Measurements from ENCODE around the gene CROT.

The CROT gene

DNA sequence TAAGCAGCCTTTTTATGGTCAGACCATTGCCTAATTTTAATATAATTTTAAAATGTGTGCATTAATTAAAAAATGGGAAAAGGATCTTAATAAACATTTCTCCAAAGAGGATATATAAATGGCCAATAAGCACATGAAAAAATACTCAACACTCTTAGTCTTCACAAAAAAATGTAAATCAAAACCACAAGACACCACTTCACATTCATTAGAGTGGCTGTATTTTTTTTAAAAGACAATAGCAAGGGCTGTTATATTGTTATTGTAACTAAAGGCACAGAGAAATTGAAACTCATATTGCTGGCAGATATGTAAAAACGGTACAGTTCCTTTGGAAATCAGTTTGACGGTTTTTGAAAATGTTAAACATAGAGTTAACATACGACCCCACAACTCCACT, 3.2 kb upstream of the CROT start:
- no peak for DNase-seq

- no peak for DNase-seq
Measured at GRCh38 chr7:87344446-87344845, 1.0 kb upstream of the CROT start.

GRCh38 chr7:87345962-87346371, 503 bp downstream of the CROT start:
- no peak for DNase-seq

GRCh38 chr7:87347207-87347606, 1.7 kb downstream of the CROT start:
- no peak for DNase-seq

DNA sequence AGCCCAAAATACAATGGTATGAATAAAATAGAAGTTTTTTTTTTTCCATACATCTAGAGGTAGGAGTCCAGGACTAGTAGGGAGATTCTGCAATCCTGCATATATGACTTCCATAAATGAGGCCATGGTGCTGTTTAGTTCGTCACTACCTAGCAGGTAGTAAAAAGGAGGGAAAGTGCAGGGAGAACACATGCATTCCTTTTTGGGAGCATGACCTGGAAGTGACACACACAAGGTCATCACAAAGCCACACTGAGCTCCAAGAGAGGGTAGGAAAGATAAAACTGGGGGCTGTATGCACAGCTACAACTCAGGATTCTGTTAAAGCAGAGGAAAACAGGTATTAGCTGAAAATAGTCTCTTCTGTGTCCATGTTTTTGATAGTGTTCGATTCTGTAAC, 2.2 kb downstream of the CROT start:
- no peak for DNase-seq

GRCh38 chr7:87354749-87355148, 9.3 kb downstream of the CROT start:
- no peak for DNase-seq

DNA sequence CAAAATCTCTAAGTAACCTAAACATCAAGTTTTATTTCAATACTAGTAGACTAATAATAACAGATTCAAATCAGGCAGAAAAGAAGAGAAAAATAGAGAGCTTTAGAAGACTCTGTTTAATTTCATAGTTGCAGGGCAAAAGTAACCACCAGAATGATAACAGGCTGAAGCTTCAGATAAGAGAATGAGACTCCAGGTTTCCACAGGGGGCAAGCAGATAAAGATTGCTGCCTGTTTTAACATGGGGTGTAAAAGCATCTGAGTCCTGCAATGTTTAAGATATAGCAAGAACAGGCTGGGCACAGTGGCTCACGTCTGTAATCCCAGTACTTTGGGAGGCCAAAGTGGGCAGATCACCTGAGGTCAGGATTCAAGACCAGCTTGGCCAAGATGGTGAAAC, 11.0 kb downstream of the CROT start:
- no peak for DNase-seq

GRCh38 chr7:87359366-87359765, 13.9 kb downstream of the CROT start:
- DNase-seq: no peak

DNA sequence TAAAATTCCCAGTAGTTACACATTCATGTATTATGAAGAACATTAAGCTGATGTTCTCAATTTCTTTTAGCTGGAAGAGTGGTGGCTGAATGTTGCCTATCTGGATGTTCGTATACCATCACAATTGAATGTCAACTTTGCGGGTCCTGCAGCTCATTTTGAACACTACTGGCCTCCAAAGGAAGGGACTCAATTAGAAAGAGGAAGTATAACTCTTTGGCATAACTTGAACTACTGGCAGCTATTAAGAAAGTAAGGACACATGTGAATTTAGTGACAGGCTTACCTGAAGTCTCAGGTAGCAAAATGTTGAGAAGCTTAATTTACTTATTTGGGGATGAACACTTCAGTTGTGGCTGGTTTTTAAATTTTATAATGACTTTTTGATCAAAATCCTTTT, 15.9 kb downstream of the CROT start:
- no peak for DNase-seq

DNA sequence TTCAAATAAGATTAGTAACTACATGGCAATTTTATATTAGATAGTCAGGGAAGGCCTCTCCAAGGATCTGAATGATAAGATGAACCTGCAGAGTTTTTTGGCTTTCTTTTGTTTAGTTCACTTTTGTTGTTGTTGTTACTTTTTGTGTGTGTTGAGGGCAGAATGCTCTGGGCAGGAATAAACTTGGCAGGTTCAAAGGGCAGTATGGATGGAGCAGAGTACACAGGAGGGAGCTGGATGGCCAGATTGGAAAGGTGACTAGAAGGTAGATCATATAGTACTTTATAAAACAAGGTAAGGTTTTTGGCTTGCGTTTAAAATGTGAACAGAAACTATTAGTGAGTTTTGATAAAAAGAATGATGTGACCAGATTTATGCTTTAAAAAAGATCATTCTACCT, 17.9 kb downstream of the CROT start:
- no peak for DNase-seq

GRCh38 chr7:87364246-87364645, 18.8 kb downstream of the CROT start:
- DNase-seq: no peak

- DNase-seq: no peak
Measured at GRCh38 chr7:87369216-87369615, 23.8 kb downstream of the CROT start.

DNA sequence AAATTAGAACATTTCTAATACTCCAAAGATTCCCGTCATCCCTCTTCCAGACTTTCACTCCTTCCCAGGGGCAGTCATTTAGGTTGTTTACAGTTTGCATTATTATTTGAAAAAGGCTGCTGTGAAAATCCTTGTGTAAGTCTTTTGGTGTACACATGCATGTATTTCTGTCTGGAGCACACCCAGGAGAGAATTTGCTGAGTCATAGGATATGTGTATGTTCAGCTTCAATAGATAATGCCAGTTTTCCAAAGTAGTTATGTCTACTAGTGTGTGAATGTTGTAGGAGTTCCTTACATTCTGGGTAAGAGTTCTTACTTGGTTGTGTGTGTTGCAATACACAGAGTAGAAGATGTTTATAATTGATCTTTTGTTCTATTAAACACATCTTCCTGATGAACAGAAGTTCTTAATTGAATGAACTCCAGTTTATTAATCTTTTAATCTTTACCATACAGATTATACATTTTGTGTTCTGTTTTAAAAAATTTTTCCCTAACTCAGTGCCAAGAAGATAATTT, 25.3 kb downstream of the CROT start:
- DNase-seq: no peak

GRCh38 chr7:87375662-87376435, 30.4 kb downstream of the CROT start:
- no peak for DNase-seq

DNA sequence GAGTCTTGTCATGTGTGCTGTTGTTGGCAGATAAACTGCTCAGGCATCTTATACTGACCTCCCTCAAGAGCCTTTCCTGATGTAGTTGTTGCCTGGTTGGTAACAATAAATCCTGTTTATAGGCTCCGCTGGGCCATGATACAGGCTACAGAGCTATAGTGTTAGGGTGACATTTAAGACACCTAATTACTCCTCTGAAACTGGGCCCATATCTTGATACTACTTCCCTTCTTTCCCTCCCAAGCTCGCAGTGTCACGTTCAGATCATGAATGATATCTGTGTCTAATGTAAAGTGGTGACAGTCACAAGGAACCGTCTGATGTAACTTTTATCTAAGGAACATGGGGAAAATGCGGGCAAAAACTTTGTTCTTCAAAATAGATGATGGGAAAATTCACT, 35.4 kb downstream of the CROT start:
- no peak for DNase-seq

- DNase-seq: no peak
Measured at GRCh38 chr7:87391020-87391701, 45.7 kb downstream of the CROT start.

- DNase-seq: no peak
Measured at GRCh38 chr7:87395442-87396020, 50.1 kb downstream of the CROT start.

- DNase-seq: no peak
Measured at GRCh38 chr7:87398446-87398845, 53.0 kb downstream of the CROT start.

DNA sequence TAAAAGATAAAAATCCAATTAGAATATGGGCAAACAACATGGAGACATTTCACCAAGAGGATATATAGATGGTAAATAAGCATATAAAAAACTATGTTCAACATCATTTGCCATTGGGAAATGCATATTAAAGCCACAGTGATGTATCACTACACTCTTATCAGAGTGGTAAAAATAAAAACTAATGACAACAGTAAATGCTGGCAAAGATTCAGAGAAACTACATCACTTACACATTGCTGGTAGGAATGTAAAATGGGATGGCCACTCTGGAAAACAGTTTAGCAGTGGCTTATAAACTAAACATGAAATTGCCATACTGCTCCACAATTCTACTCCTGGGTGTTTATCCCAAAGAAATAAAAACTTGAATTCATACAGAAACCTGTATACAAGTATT, 59.2 kb downstream of the CROT start:
- DNase-seq: no peak

GRCh38 chr7:87411186-87411585, 65.7 kb downstream of the CROT start:
- no peak for DNase-seq

GRCh38 chr7:87413029-87413428, 67.6 kb downstream of the CROT start:
- DNase-seq: no peak

DNA sequence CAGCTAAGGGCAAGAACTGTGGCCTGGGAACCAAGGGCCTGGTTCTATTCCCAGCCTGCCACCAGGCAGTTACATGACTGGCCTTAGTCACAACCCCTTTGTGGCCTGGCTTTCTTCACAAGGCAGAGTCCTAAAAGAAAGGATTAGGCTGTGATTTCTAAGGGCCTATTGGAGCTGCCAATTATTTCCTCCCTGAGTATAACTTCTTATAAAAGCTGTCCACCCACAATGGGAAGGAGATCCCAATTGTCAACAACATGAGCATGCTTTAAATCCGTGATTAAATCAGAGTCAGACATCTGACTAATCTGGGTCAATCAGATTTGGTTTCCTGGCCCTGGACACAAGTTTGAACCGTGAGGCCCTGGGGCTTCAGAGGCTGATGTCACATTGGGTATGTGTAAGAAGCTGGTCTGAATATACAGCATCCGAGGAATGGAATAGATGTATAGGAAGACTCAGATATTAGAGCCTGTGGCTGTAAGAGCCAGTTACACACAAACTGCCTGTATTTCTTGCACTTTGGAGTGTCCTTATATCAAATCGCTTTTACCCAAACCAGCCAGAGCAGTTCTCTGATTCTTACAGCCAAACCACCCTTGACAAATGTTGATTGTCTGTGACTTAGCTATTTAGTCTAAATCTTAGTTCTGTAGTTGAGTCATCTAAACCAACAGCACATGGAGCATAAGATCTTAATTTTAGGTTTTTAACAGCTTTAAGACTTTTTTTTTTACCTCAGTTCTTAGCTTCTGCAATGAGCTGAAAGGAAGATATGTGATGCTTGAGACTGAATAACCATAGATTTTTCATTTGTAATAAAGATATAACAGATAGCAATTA, 68.7 kb downstream of the CROT start:
- DNase-seq: no peak

DNA sequence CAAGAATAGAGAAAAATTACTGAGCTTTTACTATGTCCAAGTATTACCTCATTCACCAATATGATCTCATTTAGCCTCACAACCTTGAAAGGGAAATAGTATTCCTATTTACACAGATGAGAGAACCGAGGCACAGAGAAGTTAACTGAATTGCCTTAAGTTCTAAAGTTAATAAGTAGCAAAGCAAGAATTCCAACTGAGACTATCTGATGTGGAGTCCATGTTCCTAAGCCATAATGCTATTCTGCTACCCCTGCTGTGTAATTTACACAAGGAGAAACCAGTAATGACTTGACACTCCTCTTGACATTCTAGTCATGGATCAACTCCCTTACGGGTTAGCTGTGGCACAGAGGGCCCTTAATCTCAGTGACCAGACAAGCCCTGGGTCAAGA, 69.3 kb downstream of the CROT start:
- DNase-seq: no peak
